Measurements from ENCODE around the gene PTGDS.
A peak's percentile ranks its signal among the peaks of the same experiment; 100 is the strongest.

PTGDS gene

GRCh38 chr9:136946228-136947027 is 30.9 kb upstream of the PTGDS start:
- DNase-seq = no peak

- no peak for DNase-seq
Measured at GRCh38 chr9:136947028-136947891, 30.0 kb upstream of the PTGDS start.

GRCh38 chr9:136947955-136948510 is 29.3 kb upstream of the PTGDS start:
- no peak for DNase-seq

GRCh38 chr9:136949239-136949816 is 28.0 kb upstream of the PTGDS start:
- no peak for DNase-seq

- DNase-seq = peak; percentile 92
Measured at GRCh38 chr9:136949817-136950655, 27.3 kb upstream of the PTGDS start.

- no peak for DNase-seq
Measured at GRCh38 chr9:136950656-136951276, 26.5 kb upstream of the PTGDS start.

- no peak for DNase-seq
Measured at GRCh38 chr9:136951541-136952320, 25.6 kb upstream of the PTGDS start, which contains the start of gene LCN12. TSS of gene LCN12 (plus strand) at chr9:136952273. CDS start at chr9:136952328, 55 bp downstream.

GRCh38 chr9:136952321-136952850 is 24.9 kb upstream of the PTGDS start:
- DNase-seq = no peak

- no peak for DNase-seq
Measured at GRCh38 chr9:136952876-136953770, 24.2 kb upstream of the PTGDS start.

- no peak for DNase-seq
Measured at GRCh38 chr9:136953771-136954269, 23.5 kb upstream of the PTGDS start.

- DNase-seq = no peak
Measured at GRCh38 chr9:136954270-136955083, 22.8 kb upstream of the PTGDS start.

- no peak for DNase-seq
Measured at GRCh38 chr9:136955202-136955942, 21.9 kb upstream of the PTGDS start.

- no peak for DNase-seq
Measured at GRCh38 chr9:136955943-136956335, 21.4 kb upstream of the PTGDS start.

- DNase-seq = no peak
Measured at GRCh38 chr9:136956604-136957003, 20.7 kb upstream of the PTGDS start.

GRCh38 chr9:136957461-136957860 is 19.8 kb upstream of the PTGDS start:
- no peak for DNase-seq

- no peak for DNase-seq
Measured at GRCh38 chr9:136957901-136958300, 19.4 kb upstream of the PTGDS start.

- DNase-seq = no peak
Measured at GRCh38 chr9:136958473-136958872, 18.8 kb upstream of the PTGDS start.
